ENCODE data around the gene RPGR.

Gene RPGR

DNA sequence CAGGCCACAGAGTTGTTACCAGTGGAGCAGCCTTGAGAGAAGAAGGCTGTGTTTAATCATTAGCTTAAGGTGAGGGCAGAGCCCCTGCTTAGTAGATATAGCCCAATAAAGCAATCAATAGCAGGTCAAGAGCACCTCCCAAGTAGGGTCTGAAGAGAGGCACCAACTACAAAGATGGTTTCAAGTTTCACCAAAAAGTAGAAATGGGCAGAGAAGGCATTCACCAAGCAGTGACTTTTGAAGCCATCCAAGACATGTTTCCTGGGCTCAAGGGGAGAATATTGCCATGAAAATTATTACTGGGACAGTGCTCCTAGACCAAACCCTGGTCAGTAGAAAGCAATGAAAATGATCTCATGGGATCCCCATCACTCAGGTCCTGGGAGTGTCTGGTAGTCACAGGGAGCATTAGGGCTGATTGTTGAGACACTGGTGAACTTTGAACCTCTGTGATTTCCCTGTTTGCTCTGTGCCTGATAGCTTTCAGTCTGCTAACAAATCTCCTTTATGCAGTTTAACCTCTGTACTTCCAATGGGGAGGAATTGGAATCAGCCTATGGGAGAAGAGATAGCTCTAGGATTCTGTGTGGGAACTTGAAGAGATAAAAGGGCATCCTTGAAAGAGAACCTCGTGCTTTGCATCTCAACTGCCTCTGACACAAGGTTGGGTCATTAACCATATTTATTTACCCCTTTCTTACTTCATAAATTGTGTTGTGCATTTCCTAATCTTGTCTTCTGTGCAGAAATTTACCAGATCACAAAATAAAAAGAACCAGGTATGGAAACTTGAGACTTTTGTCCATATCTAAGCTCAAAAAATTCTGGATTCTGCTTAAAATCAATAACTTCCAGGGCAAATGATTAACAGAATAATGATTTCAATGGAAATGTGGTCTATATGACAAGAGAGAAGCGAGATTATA, 15.8 kb upstream of the RPGR start:
- no peak overlapping the region for H3K27ac ChIP-seq
- no peak for TF ChIP-seq ZFX (IDR thresholded peaks at IDR 0.05)
- TF ChIP-seq, protein P1, sequence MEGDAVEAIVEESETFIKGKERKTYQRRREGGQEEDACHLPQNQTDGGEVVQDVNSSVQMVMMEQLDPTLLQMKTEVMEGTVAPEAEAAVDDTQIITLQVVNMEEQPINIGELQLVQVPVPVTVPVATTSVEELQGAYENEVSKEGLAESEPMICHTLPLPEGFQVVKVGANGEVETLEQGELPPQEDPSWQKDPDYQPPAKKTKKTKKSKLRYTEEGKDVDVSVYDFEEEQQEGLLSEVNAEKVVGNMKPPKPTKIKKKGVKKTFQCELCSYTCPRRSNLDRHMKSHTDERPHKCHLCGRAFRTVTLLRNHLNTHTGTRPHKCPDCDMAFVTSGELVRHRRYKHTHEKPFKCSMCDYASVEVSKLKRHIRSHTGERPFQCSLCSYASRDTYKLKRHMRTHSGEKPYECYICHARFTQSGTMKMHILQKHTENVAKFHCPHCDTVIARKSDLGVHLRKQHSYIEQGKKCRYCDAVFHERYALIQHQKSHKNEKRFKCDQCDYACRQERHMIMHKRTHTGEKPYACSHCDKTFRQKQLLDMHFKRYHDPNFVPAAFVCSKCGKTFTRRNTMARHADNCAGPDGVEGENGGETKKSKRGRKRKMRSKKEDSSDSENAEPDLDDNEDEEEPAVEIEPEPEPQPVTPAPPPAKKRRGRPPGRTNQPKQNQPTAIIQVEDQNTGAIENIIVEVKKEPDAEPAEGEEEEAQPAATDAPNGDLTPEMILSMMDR (conservative IDR thresholded peaks at IDR 0.05): no peak

DNA sequence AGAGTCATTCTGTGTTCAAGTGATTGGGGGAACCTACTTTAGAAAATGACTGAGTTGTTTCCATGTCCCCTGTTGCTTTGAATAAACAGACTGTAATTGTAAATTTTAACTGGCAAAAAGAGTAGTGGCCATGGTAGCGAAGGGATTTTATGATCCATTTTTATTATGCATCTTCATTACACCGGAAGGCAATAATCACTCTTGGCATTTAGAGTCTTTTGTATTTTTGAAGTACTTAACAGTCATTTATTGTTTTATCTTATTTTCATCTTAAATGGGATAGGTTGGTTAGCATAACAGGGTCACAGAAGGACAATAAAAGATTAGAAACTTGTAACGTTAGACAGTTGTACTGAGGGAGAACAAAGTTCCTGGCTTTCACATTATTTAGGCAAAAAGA, 14.1 kb upstream of the RPGR start:
- H3K27ac ChIP-seq: no peak overlapping the region
- TF ChIP-seq, protein P1 (conservative IDR thresholded peaks at IDR 0.05): no peak
- no peak for TF ChIP-seq ZFX (IDR thresholded peaks at IDR 0.05)

DNA sequence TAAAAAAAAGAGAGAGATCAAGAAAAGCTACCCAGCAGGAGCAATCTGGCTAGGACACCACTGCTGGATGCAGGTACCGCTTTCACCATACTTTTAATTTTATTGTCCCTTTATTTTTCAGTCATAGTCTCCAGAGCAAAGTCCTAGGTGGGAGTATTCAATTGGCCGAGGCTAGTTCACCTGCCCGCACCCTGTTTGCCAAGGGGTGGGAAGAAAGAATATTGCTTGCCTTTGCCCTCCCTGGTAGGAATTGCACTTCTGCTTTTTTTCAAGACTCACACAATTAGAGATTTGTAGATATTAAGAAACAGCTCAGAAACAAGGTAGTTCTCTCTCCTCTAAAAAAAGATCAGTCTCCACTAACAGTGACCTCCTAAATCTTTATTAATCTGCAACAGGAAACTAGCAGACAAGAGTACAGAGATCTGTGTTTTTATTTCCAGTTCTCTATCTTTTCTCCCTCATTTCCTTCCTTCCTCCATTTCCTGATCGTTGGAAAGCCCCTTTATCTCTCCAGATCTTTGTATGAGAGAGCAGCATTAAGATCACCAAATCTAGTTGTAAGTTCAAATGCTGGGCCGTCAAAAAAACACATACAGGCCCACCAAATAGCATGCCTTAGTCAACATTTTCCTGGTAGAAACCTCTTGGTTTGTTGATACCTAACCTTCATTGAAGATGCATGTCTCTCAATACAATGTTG, 9.4 kb upstream of the RPGR start:
- H3K27ac ChIP-seq: no peak overlapping the region
- TF ChIP-seq ZFX (IDR thresholded peaks at IDR 0.05): no peak
- TF ChIP-seq, protein P1 (conservative IDR thresholded peaks at IDR 0.05): no peak

DNA sequence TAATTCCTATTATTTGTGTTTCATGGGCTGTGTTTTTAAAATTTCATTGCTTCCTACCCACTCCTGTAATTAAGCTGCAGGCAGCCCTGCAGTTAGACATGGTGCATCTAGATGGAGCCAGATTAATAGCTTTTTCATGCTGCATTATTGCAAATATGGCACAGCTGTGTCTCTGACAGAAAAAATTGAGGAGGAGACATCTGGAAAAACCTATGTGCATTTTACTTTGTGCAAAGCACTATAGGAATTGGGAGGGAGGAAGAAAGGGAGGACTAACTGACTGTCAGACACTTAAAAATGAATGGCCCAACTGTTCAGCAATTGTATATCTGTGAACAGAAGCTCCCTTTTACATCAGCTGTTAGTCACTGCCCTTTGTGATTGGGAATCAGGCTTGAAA, 8.1 kb upstream of the RPGR start:
- H3K27ac ChIP-seq: no peak overlapping the region
- no peak for TF ChIP-seq ZFX (IDR thresholded peaks at IDR 0.05)
- TF ChIP-seq, protein P1 (conservative IDR thresholded peaks at IDR 0.05): peak; percentile 23

DNA sequence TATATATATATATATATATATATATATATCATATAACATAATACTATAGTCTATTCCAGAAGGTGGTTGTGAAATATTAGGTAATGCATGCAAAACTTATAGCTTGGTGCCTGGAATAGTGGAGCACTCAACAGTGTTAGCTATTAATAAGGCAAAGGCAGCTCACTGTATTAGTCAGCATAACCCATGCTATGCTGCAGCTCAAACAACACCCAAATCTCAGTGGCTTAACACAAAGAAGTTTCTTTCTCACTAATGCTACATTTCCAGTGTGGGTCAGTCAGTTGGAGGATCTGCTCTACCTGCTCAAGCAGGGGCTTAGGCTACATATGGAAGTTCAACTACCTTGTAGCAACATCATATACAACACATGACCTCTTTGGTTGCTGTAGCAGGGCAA, 5.2 kb upstream of the RPGR start:
- no peak for TF ChIP-seq ZFX (IDR thresholded peaks at IDR 0.05)
- TF ChIP-seq, protein P1 (conservative IDR thresholded peaks at IDR 0.05): no peak
- no peak overlapping the region for H3K27ac ChIP-seq

DNA sequence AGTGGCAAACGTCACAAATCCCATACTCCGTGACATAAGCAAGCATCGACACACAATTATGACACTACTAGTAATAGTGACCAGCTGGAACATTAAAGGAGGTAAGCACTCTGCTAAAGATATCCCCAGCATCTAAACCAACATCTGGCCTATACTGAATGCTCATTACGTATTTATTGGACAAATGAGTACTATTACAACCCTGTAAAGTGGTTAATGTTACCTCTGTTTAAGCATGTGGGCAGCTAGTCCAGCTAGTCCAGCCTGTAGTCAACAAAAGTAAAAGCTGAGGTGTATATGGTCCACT, 419 bp upstream of the RPGR start:
- H3K27ac ChIP-seq: peak overlapping the region; percentile 71; the same call in 1 of the 2 replicates

More for the DNA sequence above, 419 bp upstream of the RPGR start:
- TF ChIP-seq ZFX (IDR thresholded peaks at IDR 0.05): no peak
- TF ChIP-seq, protein P1 (conservative IDR thresholded peaks at IDR 0.05): peak; percentile 63

Measured in C4-2B (cell line).